ENCODE results near the gene NCOR1. TPM values are rescaled to one million over a fixed set of nuclear protein-coding genes. Genes with fewer than 3 reads are reported as not detected.

Gene NCOR1
- total RNA-seq, 1 donor from 2014 or later = 141 TPM

GRCh38 chr17:16036261-16036660, 179.1 kb downstream of the NCOR1 start:
- intact Hi-C loops (cut with micrococcal nuclease) = no loop called here

GRCh38 chr17:16033729-16034349, 181.5 kb downstream of the NCOR1 start:
- intact Hi-C loops (cut with micrococcal nuclease) = no loop called here

- intact Hi-C loops (cut with micrococcal nuclease) = loop anchor here (5.0 kb wide), 1 partner anchor 189 kb away; the partner anchor contains the start of genes NCOR1 and PIGL
Observed at GRCh38 chr17:16027708-16028584, 187.4 kb downstream of the NCOR1 start.

- intact Hi-C loops (cut with micrococcal nuclease) = loop anchor here (5.0 kb wide), 1 partner anchor 190 kb away; the partner anchor contains the start of genes NCOR1 and PIGL
Observed at GRCh38 chr17:16026895-16027294, 188.4 kb downstream of the NCOR1 start.

- intact Hi-C loops (cut with micrococcal nuclease) = loop anchor here (5.0 kb wide), 1 partner anchor 192 kb away; the partner anchor contains the start of genes NCOR1 and PIGL
Observed at GRCh38 chr17:16025202-16025601, 190.1 kb downstream of the NCOR1 start.

- intact Hi-C loops (cut with micrococcal nuclease) = no loop called here
Observed at GRCh38 chr17:16023881-16024280, 191.5 kb downstream of the NCOR1 start.

GRCh38 chr17:16019347-16019746, 196.0 kb downstream of the NCOR1 start:
- intact Hi-C loops (cut with micrococcal nuclease) = no loop called here

GRCh38 chr17:16013943-16014407, 201.4 kb downstream of the NCOR1 start:
- intact Hi-C loops (cut with micrococcal nuclease) = no loop called here

- intact Hi-C loops (cut with micrococcal nuclease) = no loop called here
Observed at GRCh38 chr17:16007439-16007838, 207.9 kb downstream of the NCOR1 start.

- intact Hi-C loops (cut with micrococcal nuclease) = no loop called here
Observed at GRCh38 chr17:16005636-16006035, 209.7 kb downstream of the NCOR1 start.

- intact Hi-C loops (cut with micrococcal nuclease) = no loop called here
Observed at GRCh38 chr17:16003841-16004240, 211.5 kb downstream of the NCOR1 start.

- intact Hi-C loops (cut with micrococcal nuclease) = no loop called here
Observed at GRCh38 chr17:16002708-16003260, 212.6 kb downstream of the NCOR1 start.

- intact Hi-C loops (cut with micrococcal nuclease) = no loop called here
Observed at GRCh38 chr17:16001226-16001897, 214.0 kb downstream of the NCOR1 start.

GRCh38 chr17:15999974-16000827, 215.1 kb downstream of the NCOR1 start:
- intact Hi-C loops (cut with micrococcal nuclease) = loop anchor here (1.0 to 5.0 kb wide), 4 partner anchors 41 to 439 kb away; partner anchors contain the start of genes NCOR1 and PIGL

- intact Hi-C loops (cut with micrococcal nuclease) = loop anchor here (1.0 to 5.0 kb wide), 4 partner anchors 40 to 440 kb away; partner anchors contain the start of genes NCOR1 and PIGL
Observed at GRCh38 chr17:15999141-15999973, 216.0 kb downstream of the NCOR1 start, which contains the start of the genes TTC19 and ZSWIM7. Gene TTC19 (plus strand): TSS chr17:15999824. CDS start chr17:15999849, 25 bp downstream. Gene ZSWIM7 (minus strand): TSS chr17:15999704. CDS start chr17:15999594, 110 bp downstream.

GRCh38 chr17:15998031-15998562, 217.2 kb downstream of the NCOR1 start:
- intact Hi-C loops (cut with micrococcal nuclease) = loop anchor here (1.0 to 5.0 kb wide), 2 partner anchors 53 to 219 kb away; partner anchors contain the start of genes ADORA2B, NCOR1 and PIGL

- intact Hi-C loops (cut with micrococcal nuclease) = loop anchor here (5.0 kb wide), 1 partner anchor 221 kb away; the partner anchor contains the start of genes NCOR1 and PIGL
Observed at GRCh38 chr17:15996322-15996721, 219.0 kb downstream of the NCOR1 start.

Measured in T-helper 2 cell treated with Interferon-gamma antibody and Interleukin-4, amounts not matched to agents 100 ng/mL and 5 ng/mL, for 36 hours (primary cell).